ENCODE data around the gene SIL1. TPM values are rescaled to one million over a fixed set of nuclear protein-coding genes. Genes with fewer than 3 reads are reported as not detected.
"Not testable (repeated sequence)": the region's sequence is repeated elsewhere in the genome, so short reads cannot be mapped to it uniquely, and the experiment has no call there.

Gene SIL1
- total and polyA plus RNA-seq, 2 of the 13 experiments (the other 11 are each of a cell fraction or from before 2014, with no cell fraction given): 26.0 to 30.0 TPM

DNA sequence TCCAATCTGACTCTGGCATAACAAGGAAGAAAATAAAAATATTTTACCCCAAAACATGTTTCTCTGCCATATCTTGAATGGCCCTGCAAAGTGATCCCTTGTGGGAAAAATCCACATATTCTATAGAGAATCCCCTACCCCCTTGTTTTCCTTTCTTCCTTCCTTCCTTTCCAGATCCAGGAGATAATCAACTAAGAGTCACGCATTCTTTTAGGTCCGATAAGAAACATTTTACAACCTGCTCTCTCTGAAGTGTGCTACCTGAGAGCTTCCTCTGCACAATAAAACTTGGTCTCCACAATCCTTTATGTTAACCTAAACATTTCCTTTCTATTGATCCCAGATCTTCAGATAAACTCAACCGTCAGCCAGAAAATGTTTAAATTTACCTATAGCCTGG, 33.3 kb downstream of the SIL1 start:
- in situ Hi-C loops (cut with HindIII; ENCODE audit: extremely low pct_ligation_motif_present, low pct_unique_long_range_greater_than_20kb); intact Hi-C loops (cut with micrococcal nuclease; ENCODE audit: unreplicated experiment); CTCF ChIA-PET (ENCODE audit: low intra/inter-chr PET ratio, low total read pairs): not testable (repeated sequence)

DNA sequence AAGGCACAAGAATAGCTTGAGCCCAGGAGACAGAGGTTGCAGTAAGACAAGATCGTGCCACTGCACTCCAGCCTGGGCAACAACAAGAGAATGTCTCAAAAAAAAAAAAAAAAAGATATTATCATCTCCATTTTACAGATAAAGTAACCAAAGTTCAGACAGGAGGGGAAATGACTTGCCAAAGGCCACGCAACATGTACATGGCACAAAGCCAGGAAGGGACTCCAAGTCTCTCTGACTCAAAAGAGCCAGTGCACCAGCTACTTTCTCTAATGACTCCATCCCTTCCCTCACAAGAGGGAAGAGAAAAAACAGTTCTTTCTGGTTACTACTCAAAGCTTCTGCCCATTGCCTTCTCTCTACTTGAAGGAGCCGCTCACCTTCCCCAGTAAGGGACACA, 34.1 kb downstream of the SIL1 start:
- intact Hi-C loops (cut with micrococcal nuclease; ENCODE audit: unreplicated experiment) (no loop called here), in situ Hi-C loops (cut with HindIII; ENCODE audit: extremely low pct_ligation_motif_present, low pct_unique_long_range_greater_than_20kb) (no loop called here)
- Histone ChIP-seq H3K4me3 (replicated peaks in 1 of 3; ENCODE audit: insufficient read depth in 1 of 3, low read depth in 2 of 3, low read length in 3 of 3) (no peak overlapping the region), H3K27me3 (ENCODE audit: control insufficient read depth in 1 of 2, insufficient read depth in 2 of 2, low read length in 2 of 2) (no peaks in the 10 kb centered on the region), H3K4me2 (ENCODE audit: low read depth, low read length) (no peak overlapping the region), H2AFZ (ENCODE audit: low read length) (no peak overlapping the region), H4K20me1 (ENCODE audit: insufficient read depth, low read length) (no peaks in the 10 kb centered on the region), H3K9me3 (ENCODE audit: low read length) (no peaks in the 10 kb centered on the region), H3K4me1 (ENCODE audit: insufficient read depth, low read length) (no peaks in the 10 kb centered on the region), H3K79me2 (ENCODE audit: insufficient read depth, low read length) (no peaks in the 10 kb centered on the region), H3K9ac (ENCODE audit: insufficient read depth, low read depth, low read length) (no peak overlapping the region), H3K27ac (ENCODE audit: extremely low read length, insufficient read depth, low read length) (no peak overlapping the region), H3K36me3 (replicated peaks in 1 of 2; ENCODE audit: control insufficient read depth in 1 of 2, insufficient read depth in 2 of 2, low read length in 2 of 2) (no peaks in the 10 kb centered on the region)
- FAIRE-seq (no peak), ATAC-seq (no peak), DNase-seq (ENCODE audit: low spot score) (no peak)
- TF ChIP-seq TMF1 (CRISPR knock-in tag; IDR thresholded peaks at IDR 0.05; ENCODE audit: low read depth) (no peak), RFX5 (IDR thresholded peaks at IDR 0.05; ENCODE audit: low read depth, low read length) (no peak), ZNF766 (CRISPR knock-in tag; IDR thresholded peaks at IDR 0.05; ENCODE audit: borderline replicate concordance) (no peak), MAF1 (CRISPR knock-in tag; IDR thresholded peaks at IDR 0.05; ENCODE audit: borderline replicate concordance) (no peak), CENPX (CRISPR knock-in tag; IDR thresholded peaks at IDR 0.05) (no peak), ADNP (CRISPR knock-in tag; IDR thresholded peaks at IDR 0.05) (no peak), U2AF1 (optimal IDR thresholded peaks at IDR 0.05; ENCODE audit: low read depth, low read length) (no peak), POLR2AphosphoS2 (IDR thresholded peaks at IDR 0.05; ENCODE audit: low read depth, low read length) (no peak), ARNT (IDR thresholded peaks at IDR 0.05) (no peak), CHD2 (IDR thresholded peaks at IDR 0.05; ENCODE audit: low read depth, low read length) (no peak)
- BruUV-seq (replicated peaks): no TSS peak
- 94% methylated on average over 3 of the region's 3 CpGs for WGBS (ENCODE audit: low lambda C conversion rate)
- ChIA-PET POLR2A (interaction anchor here (1.0 kb wide), 1 partner anchor 129 kb away, joined by 3 read pairs; the partner anchor contains the start of gene MATR3), CTCF (ENCODE audit: low intra/inter-chr PET ratio, low total read pairs) (no interaction called here)

More for the DNA sequence above, 33.3 kb downstream of the SIL1 start:
- H3K36me3 ChIP-seq (replicated peaks in 1 of 2; ENCODE audit: control insufficient read depth in 1 of 2, insufficient read depth in 2 of 2, low read length in 2 of 2); H4K20me1 ChIP-seq (ENCODE audit: insufficient read depth, low read length); POLR2A ChIA-PET; ATAC-seq; H2AFZ ChIP-seq (ENCODE audit: low read length); H3K27ac ChIP-seq (ENCODE audit: extremely low read length, insufficient read depth, low read length); H3K9me3 ChIP-seq (ENCODE audit: low read length); H3K27me3 ChIP-seq (ENCODE audit: control insufficient read depth in 1 of 2, insufficient read depth in 2 of 2, low read length in 2 of 2); BruUV-seq (replicated peaks); H3K4me3 ChIP-seq (replicated peaks in 1 of 3; ENCODE audit: insufficient read depth in 1 of 3, low read depth in 2 of 3, low read length in 3 of 3); DNase-seq (ENCODE audit: low spot score); FAIRE-seq; H3K9ac ChIP-seq (ENCODE audit: insufficient read depth, low read depth, low read length); H3K79me2 ChIP-seq (ENCODE audit: insufficient read depth, low read length); H3K4me1 ChIP-seq (ENCODE audit: insufficient read depth, low read length); H3K4me2 ChIP-seq (ENCODE audit: low read depth, low read length): not testable (repeated sequence)
- WGBS (ENCODE audit: low lambda C conversion rate): 98% methylated on average over 3 of the region's 3 CpGs
